Fibroblast of mammary gland (primary cell): ENCODE measurements around the gene OR2D3.
"Not testable (repeated sequence)": the region's sequence is repeated elsewhere in the genome, so short reads cannot be mapped to it uniquely, and the experiment has no call there.

Source experiments
- DNase-seq: peaks from one replicate; pipeline ENCODE4 v3.0.0-alpha.2; 2010; ENCODE audit warnings: low read depth
- H3K4me3 ChIP-seq: 2 replicates; pipeline ENCODE4 v1.5.1; 2011; ENCODE audit warnings: low read depth, mild to moderate bottlenecking, low read length, moderate library complexity; ENCODE audit not compliant: control insufficient read depth
- TF ChIP-seq, protein P1 (sequence below): conservative IDR thresholded peaks from 2 replicates; pipeline ENCODE4 v1.5.1; 2011; ENCODE audit warnings: low read depth, low read length, inconsistent platforms; ENCODE audit not compliant: control insufficient read depth, insufficient read depth

Gene OR2D3

DNA sequence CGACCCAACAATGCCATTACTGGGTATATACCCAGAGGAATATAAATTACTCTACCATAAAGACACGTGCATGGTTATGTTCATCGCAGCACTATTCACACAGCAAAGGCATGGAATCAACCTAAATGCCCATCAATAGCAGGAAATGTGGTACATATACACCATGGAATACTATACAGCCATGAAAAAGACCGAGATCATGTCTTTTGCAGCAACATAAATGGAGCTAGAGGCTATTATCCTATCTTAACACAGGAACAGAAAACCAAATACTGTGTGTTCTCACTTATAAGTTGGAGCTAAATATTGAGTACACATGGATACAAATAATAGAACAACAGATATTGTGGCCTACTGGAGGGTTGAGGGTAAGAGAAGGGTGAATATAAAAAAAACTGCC is 32.0 kb upstream of the OR2D3 start:
- no peak overlapping the region for H3K4me3 ChIP-seq
- TF ChIP-seq, protein P1, sequence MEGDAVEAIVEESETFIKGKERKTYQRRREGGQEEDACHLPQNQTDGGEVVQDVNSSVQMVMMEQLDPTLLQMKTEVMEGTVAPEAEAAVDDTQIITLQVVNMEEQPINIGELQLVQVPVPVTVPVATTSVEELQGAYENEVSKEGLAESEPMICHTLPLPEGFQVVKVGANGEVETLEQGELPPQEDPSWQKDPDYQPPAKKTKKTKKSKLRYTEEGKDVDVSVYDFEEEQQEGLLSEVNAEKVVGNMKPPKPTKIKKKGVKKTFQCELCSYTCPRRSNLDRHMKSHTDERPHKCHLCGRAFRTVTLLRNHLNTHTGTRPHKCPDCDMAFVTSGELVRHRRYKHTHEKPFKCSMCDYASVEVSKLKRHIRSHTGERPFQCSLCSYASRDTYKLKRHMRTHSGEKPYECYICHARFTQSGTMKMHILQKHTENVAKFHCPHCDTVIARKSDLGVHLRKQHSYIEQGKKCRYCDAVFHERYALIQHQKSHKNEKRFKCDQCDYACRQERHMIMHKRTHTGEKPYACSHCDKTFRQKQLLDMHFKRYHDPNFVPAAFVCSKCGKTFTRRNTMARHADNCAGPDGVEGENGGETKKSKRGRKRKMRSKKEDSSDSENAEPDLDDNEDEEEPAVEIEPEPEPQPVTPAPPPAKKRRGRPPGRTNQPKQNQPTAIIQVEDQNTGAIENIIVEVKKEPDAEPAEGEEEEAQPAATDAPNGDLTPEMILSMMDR = no peak
- no peak for DNase-seq

DNA sequence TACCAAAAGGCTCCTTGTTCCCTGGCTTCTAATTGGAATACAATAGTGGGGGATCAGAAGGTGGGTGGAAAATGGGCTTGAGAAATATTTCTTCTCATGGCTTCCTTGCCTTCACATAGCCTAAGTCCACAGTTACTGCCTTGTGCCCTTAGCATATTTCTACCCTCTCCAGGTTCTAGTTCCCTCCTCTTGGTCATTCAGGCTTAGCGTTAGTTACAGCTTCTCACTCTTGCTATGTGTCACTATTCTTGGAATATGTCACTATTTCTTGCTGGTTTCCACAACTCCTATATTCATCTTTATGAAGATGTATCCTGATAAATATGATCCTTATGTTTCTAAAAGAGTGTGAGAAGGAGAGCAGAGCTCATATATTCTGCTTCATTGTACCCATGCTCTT is 31.0 kb upstream of the OR2D3 start:
- H3K4me3 ChIP-seq = no peak overlapping the region
- TF ChIP-seq, protein P1 = no peak
- DNase-seq = no peak

DNA sequence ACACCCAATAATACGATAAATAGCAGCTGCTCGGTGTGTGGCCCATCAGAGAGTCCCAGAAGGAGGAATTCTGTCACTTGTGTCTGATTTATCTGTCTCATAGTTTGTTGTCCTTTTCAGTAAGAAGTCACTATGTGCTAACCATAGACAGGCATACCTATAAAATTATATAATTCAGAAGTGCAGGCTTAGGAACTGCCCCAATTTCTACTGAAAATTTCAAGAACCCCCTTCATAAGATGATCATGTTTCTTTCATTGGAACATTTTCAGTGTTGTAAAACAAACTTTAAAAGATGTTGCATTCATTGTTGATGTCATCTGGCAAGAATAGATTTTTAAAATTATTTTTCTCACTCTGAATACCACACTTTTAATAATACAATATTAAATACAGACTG is 28.4 kb upstream of the OR2D3 start, which contains the start of gene OR2D2:
OR2D2 (minus strand) TSS at position 101 of the 400 bp plus-strand sequence; CDS start at position 101, 0 bp downstream.
- no peak within 1 kb of the TSS for H3K4me3 ChIP-seq
- no peak for DNase-seq
- TF ChIP-seq, protein P1 = no peak

DNA sequence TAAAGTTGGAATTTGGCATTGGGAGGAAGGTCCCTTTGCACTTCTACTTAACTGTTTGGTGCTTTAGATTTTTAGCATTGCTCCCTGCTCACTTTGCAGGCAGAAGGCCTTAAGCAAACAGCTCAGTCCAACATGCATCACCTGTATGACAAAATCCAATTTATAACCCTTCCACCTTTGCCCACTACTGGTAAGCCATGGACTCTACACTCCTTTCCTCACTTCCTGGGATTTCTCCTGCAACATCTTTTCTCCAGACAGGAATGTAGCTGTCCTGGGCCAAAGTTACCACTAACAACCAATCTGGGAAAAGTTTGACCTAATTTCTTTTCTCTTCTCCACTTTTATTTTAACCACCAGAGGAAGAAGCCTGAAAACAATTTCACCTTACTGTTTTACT is 26.7 kb upstream of the OR2D3 start:
- no peak for DNase-seq
- H3K4me3 ChIP-seq = no peak overlapping the region
- TF ChIP-seq, protein P1 = no peak

DNA sequence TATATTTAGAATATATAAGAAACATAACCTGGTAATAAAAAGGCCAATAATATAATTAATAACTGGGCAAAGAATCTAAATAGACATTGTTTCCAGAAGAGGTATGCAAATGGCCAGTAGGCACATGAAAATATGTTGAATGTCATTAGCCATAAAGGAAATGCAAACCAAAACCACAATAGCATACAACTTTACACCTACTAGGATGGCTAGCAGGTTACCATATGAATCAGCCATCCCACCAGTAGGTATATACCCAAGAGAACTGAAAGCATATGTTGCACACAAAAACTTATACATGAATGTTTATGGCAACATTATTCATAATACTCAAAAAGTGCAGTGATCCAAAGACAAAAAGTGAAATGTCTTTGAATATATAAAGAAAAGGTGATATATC is 25.8 kb upstream of the OR2D3 start:
- H3K4me3 ChIP-seq = no peak overlapping the region
- no peak for DNase-seq
- TF ChIP-seq, protein P1 = no peak

DNA sequence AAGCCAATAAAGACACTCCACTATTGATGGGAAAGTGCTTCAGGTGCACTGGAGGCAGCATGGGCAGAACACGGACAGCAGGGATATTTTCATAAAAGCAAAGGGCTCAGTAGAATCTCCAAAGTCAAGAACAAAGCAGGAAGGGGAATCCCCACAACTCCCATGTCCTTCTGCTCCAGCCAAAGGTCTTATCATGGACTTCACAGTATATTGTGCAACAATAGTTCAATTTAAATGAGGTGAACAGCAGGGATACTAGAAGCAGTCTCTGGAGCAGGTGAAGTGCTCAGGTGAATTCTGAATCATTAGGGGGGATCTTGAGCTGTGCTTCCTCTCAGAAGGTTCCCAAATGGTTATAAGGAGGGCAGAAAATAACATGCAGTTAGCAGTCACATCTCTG is 21.9 kb upstream of the OR2D3 start:
- DNase-seq = no peak
- TF ChIP-seq, protein P1 = no peak
- H3K4me3 ChIP-seq = no peak overlapping the region

DNA sequence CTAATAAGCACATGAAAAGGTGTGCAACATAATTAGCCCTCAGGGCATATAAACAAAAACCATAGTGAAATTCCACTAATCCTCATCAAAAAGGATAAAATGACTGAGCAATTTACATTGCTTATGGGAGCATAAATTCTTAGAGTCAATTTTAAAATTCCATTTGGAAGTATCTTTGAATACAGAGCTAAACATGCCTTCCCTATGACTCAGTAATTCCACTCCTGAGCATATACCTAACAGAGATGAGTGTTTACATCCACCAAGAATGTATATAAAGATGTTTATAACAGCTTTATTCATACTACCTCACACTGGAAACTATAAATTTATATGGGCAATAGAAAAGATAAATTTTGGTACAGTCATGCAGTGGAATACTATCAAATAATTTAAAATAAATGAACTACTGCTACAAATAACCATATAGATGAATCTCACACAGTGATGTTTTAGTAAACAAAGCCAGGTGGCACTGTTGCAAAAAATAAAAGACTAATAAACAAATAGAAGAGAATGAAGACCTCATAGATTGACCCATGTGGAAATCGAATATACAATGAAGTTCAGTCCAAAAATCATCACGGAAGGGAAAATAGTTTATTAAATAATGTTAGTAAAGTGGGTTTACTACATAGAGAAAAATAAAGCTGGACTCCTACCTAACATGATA is 20.3 kb upstream of the OR2D3 start:
- DNase-seq = peak; percentile 8
- H3K4me3 ChIP-seq = no peak overlapping the region
- TF ChIP-seq, protein P1 = peak; percentile 7

DNA sequence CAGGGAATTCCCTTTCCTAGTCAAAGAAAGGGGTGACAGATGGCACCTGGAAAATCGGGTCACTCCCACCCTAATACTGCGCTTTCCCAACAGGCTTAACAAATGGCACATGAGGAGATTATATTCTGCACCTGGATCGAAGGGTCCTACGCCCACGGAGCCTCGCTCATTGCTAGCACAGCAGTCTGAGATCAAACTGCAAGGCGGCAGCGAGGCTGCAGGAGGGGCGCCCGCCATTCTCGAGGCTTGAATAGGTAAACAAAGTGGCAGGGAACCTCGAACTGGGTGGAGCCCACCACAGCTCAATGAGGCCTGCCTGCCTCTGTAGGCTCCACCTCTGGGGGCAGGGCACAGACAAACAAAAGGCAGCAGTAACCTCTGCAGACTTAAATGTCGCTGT is 16.0 kb upstream of the OR2D3 start:
- H3K4me3 ChIP-seq, DNase-seq: not testable (repeated sequence)
